ENCODE data around the gene ADGRF3. TPM values are rescaled to one million over a fixed set of nuclear protein-coding genes. Genes with fewer than 3 reads are reported as not detected.
A peak's percentile ranks its signal among the peaks of the same experiment; 100 is the strongest.

The ADGRF3 gene
- total and polyA plus RNA-seq, 9 of the 15 experiments (the other 6 are each of a cell fraction or from before 2014, with no cell fraction given): 0.04 to 0.54 (median 0.16) TPM; not detected in 2

DNA sequence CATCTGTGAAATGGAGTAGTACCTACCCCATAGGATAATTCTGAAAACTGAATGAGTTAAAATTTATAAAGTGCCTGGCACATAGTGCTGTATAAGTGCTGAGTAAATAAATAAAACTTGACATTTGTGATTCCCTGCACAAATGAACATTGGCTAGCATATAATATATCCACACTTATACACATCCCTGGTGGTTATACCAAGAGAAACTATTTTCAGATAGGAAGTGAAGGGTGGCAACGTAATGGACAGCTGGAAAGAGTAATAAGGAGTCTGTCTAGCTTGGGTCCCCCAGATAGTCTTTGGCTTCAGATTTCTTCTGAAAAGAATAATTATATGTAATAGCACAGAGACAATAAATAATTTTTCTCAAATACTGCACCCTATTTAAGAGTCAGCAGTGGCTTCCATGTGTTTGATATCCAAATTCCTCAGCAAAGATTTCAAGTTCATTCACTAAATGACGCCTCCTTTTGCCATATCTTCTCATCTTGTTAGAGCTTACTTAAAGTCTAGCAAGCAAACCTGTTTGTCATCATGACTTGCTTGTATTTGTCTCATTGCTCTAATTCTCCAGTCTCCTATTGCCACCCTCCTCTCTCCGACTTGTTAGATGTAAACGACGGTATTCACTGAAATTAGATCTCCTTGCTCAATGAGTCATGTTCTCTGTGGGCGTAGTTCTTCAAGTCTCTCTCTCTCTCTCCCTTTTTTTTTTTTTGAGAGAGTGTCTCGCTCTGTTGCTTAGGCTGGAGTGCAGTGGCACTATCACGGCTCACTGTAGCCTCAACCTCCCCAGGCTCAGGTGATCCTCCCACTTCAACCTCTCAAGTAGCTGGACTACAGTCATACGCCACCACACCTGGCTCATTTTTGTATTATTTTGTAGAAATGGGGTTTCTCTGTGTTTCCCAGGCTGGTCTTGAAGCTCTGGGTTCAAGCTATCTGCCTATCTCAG is 8.7 kb upstream of the ADGRF3 start (continued):
- TF ChIP-seq, protein P1, sequence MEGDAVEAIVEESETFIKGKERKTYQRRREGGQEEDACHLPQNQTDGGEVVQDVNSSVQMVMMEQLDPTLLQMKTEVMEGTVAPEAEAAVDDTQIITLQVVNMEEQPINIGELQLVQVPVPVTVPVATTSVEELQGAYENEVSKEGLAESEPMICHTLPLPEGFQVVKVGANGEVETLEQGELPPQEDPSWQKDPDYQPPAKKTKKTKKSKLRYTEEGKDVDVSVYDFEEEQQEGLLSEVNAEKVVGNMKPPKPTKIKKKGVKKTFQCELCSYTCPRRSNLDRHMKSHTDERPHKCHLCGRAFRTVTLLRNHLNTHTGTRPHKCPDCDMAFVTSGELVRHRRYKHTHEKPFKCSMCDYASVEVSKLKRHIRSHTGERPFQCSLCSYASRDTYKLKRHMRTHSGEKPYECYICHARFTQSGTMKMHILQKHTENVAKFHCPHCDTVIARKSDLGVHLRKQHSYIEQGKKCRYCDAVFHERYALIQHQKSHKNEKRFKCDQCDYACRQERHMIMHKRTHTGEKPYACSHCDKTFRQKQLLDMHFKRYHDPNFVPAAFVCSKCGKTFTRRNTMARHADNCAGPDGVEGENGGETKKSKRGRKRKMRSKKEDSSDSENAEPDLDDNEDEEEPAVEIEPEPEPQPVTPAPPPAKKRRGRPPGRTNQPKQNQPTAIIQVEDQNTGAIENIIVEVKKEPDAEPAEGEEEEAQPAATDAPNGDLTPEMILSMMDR (IDR thresholded peaks at IDR 0.05 in 2 of 3, conservative IDR thresholded peaks at IDR 0.05 in 1 of 3; ENCODE audit: insufficient read depth in 2 of 3, low read depth in 1 of 3, low read length in 3 of 3): no peak
- TF ChIP-seq MED1 (CRISPR knock-in tag; IDR thresholded peaks at IDR 0.05; ENCODE audit: borderline replicate concordance) (no peak), ZNF699 (CRISPR knock-in tag; IDR thresholded peaks at IDR 0.05; ENCODE audit: insufficient replicate concordance) (no peak), MYBL2 (IDR thresholded peaks at IDR 0.05; ENCODE audit: low read depth) (no peak), MYBL2 (CRISPR knock-in tag; IDR thresholded peaks at IDR 0.05; ENCODE audit: borderline replicate concordance) (no peak), MTA3 (IDR thresholded peaks at IDR 0.05; ENCODE audit: borderline replicate concordance) (peak; percentile 65; the same call in 1 of the 2 replicates), ZNF79 (CRISPR knock-in tag; IDR thresholded peaks at IDR 0.05; ENCODE audit: low read depth) (no peak), TAF7 (tag; IDR thresholded peaks at IDR 0.05) (no peak)
